IMR-90 (cell line): ENCODE measurements around the gene AQP5. TPM values are rescaled to one million over a fixed set of nuclear protein-coding genes. Genes with fewer than 3 reads are reported as not detected.

Experiments
- ATAC-seq: fragments of 200-7000 bp; cut with Tn5 transposase; 2 replicates; pipeline ENCODE4 v1.9.1; 2020; ENCODE audit warnings: low read depth, mild to moderate bottlenecking, moderate library complexity
- BruUV-seq: library from RNA; stranded (reverse); fragments of 400-500 nt; replicated peaks from 2 replicates; lab custom pipeline; 2021; lab: Mats Ljungman, UMichigan
- CTCF ChIA-PET: fragments of 300-600 bp; formaldehyde crosslinking; extraction: SDS; loops from one replicate; lab custom pipeline; 2021; ENCODE audit warnings: antibody characterized with exemption; lab: Yijun Ruan, JAX
- POLR2A ChIA-PET: fragments of 300-600 bp; sonication (Branson Sonifier 250); formaldehyde crosslinking; loops from one replicate; lab custom pipeline; 2022; ENCODE audit warnings: antibody characterized with exemption; ENCODE audit not compliant: unreplicated experiment; lab: Charles Lee
- DNase-seq: peaks from one replicate; pipeline ENCODE4 v3.0.0; 2013
- H2AFZ ChIP-seq: replicated peaks from 2 replicates; pipeline ENCODE3; 2013; ENCODE audit warnings: low read length, mild to moderate bottlenecking; ENCODE audit not compliant: poor library complexity
- H2AK5ac ChIP-seq: 2 replicates; pipeline ENCODE4 v1.6.1; 2013; ENCODE audit warnings: low read depth, low read length, inconsistent platforms
- H2AK9ac ChIP-seq: replicated peaks from 2 replicates; pipeline ENCODE3; 2013; ENCODE audit warnings: mild to moderate bottlenecking, low read depth, low read length, moderate library complexity; ENCODE audit not compliant: poor library complexity
- H2BK120ac ChIP-seq: 2 replicates; pipeline ENCODE4 v1.6.1; 2013; ENCODE audit warnings: low read depth, low read length, inconsistent platforms
- H2BK15ac ChIP-seq: 3 replicates; pipeline ENCODE4 v1.6.1; 2013; ENCODE audit warnings: low read depth, low read length, inconsistent platforms
- H2BK20ac ChIP-seq: 2 replicates; pipeline ENCODE4 v1.6.1; 2013; ENCODE audit warnings: low read depth, mild to moderate bottlenecking, inconsistent platforms, low read length, moderate library complexity
- H2BK5ac ChIP-seq: 2 replicates; pipeline ENCODE4 v1.6.1; 2013; ENCODE audit warnings: mild to moderate bottlenecking, low read depth, low read length, inconsistent platforms; ENCODE audit not compliant: poor library complexity, severe bottlenecking
- H3K14ac ChIP-seq: replicated peaks from 2 replicates; pipeline ENCODE4 v1.6.1; 2013; ENCODE audit warnings: low read depth, low read length, inconsistent platforms
- H3K18ac ChIP-seq: 2 replicates; pipeline ENCODE4 v1.6.1; 2013; ENCODE audit warnings: low read depth, low read length, control low read depth
- H3K23ac ChIP-seq: 2 replicates; pipeline ENCODE4 v1.6.1; 2013; ENCODE audit warnings: low read depth, low read length, inconsistent platforms
- H3K27ac ChIP-seq: 2 replicates; pipeline ENCODE4 v1.5.1; 2013; ENCODE audit warnings: mild to moderate bottlenecking, control low read depth, low read length; ENCODE audit not compliant: insufficient read depth
- H3K27me3 ChIP-seq: 2 replicates; pipeline ENCODE4 v1.6.1; 2013; ENCODE audit warnings: low read length; ENCODE audit not compliant: control insufficient read depth, insufficient read depth
- H3K36me3 ChIP-seq: 2 replicates; pipeline ENCODE4 v1.6.1; 2013; ENCODE audit warnings: low read length, mixed read lengths; ENCODE audit not compliant: control insufficient read depth, insufficient read depth
- H3K4ac ChIP-seq: 2 replicates; pipeline ENCODE4 v1.6.1; 2013; ENCODE audit warnings: low read depth, low read length, inconsistent platforms
- H3K4me1 ChIP-seq: 2 replicates; pipeline ENCODE4 v1.6.1; 2013; ENCODE audit warnings: low read length, mixed read lengths; ENCODE audit not compliant: control insufficient read depth, insufficient read depth
- H3K4me2 ChIP-seq: 2 replicates; pipeline ENCODE4 v1.6.1; 2013; ENCODE audit warnings: low read depth, mild to moderate bottlenecking, control low read depth, low read length, moderate library complexity
- H3K4me3 ChIP-seq: 2 replicates; pipeline ENCODE4 v1.5.1; 2013; ENCODE audit warnings: low read depth, mild to moderate bottlenecking, control low read depth, low read length, moderate library complexity; ENCODE audit not compliant: insufficient read depth
- H3K56ac ChIP-seq: 2 replicates; pipeline ENCODE4 v1.6.1; 2013; ENCODE audit warnings: low read length, inconsistent platforms; ENCODE audit not compliant: insufficient read depth; ENCODE audit errors: extremely low read depth
- H3K79me1 ChIP-seq, 2 experiments: 2 replicates each; pipeline ENCODE4 v1.6.1; 2013; ENCODE audit warnings: low read length in 2 of 2, inconsistent platforms in 1 of 2, low read depth in 1 of 2
- H3K9ac ChIP-seq: 2 replicates; pipeline ENCODE4 v1.6.1; 2013; ENCODE audit warnings: low read depth, low read length, control low read depth
- H3K9me1 ChIP-seq: 2 replicates; pipeline ENCODE4 v1.6.1; 2013; ENCODE audit warnings: low read length, inconsistent platforms; ENCODE audit not compliant: insufficient read depth
- H3K9me3 ChIP-seq: 2 replicates; pipeline ENCODE4 v1.6.1; 2013; ENCODE audit warnings: low read length; ENCODE audit not compliant: control insufficient read depth, insufficient read depth
- H4K20me1 ChIP-seq: 2 replicates; pipeline ENCODE4 v1.6.1; 2013; ENCODE audit warnings: low read length, inconsistent platforms; ENCODE audit not compliant: insufficient read depth
- H4K5ac ChIP-seq: 2 replicates; pipeline ENCODE4 v1.6.1; 2013; ENCODE audit warnings: mild to moderate bottlenecking, low read depth, low read length, control low read depth
- H4K8ac ChIP-seq, 2 experiments: 2 replicates each; pipeline ENCODE4 v1.6.1; 2013; ENCODE audit warnings: low read depth in 2 of 2, low read length in 2 of 2, control low read depth in 1 of 2, inconsistent platforms in 1 of 2
- H4K91ac ChIP-seq: 2 replicates; pipeline ENCODE4 v1.6.1; 2013; ENCODE audit warnings: low read depth, low read length, inconsistent platforms; ENCODE audit not compliant: insufficient read depth
- CEBPB ChIP-seq: IDR thresholded peaks from 2 replicates; pipeline ENCODE4 v1.6.1; 2012; ENCODE audit warnings: low read depth, low read length, improper control_type of control experiment
- FOS ChIP-seq: fragments of 150-350 bp; IDR thresholded peaks from 2 replicates; pipeline ENCODE4 v1.6.1; 2016; ENCODE audit warnings: low read depth, low read length
- MAZ ChIP-seq: IDR thresholded peaks from 2 replicates; pipeline ENCODE4 v1.6.1; 2012; ENCODE audit warnings: low read depth, mild to moderate bottlenecking, low read length, improper control_type of control experiment, moderate library complexity, borderline replicate concordance
- MXI1 ChIP-seq: IDR thresholded peaks from 2 replicates; pipeline ENCODE4 v1.6.1; 2012; ENCODE audit warnings: low read depth, mild to moderate bottlenecking, low read length, moderate library complexity, borderline replicate concordance
- RAD21 ChIP-seq: IDR thresholded peaks from 2 replicates; pipeline ENCODE4 v1.6.1; 2012; ENCODE audit warnings: low read length, improper control_type of control experiment
- RFX5 ChIP-seq: IDR thresholded peaks from 2 replicates; pipeline ENCODE4 v1.8.0; 2012; ENCODE audit warnings: low read depth, mild to moderate bottlenecking, low read length, moderate library complexity
- SMC3 ChIP-seq: fragments of 150-350 bp; IDR thresholded peaks from 2 replicates; pipeline ENCODE4 v1.6.1; 2016; ENCODE audit warnings: low read depth, mild to moderate bottlenecking, antibody characterized with exemption, low read length, moderate library complexity
- WGBS, 2 experiments: methylation state at CpG; one replicate each; pipeline versions ENCODE4 v1.1.5 to v1.1.7; 2013; ENCODE audit warnings: missing lambda C conversion rate in 2 of 2; ENCODE audit not compliant: insufficient read length in 1 of 2; ENCODE audit errors: extremely low coverage in 2 of 2; 5-methylcytosine and 5-hydroxymethylcytosine counted together
- dilution Hi-C: fragments of 300-500 bp; cut with HindIII; formaldehyde crosslinking; loops from one replicate; pipeline ENCODE4 v1.14.3; 2018; ENCODE audit warnings: low sequenced_read_pairs; ENCODE audit not compliant: unreplicated experiment
- in situ Hi-C: fragments of 300-500 bp; cut with MboI; formaldehyde crosslinking; loops from 3 replicates; pipeline ENCODE4 v1.14.3; 2019; ENCODE audit warnings: low sequenced_read_pairs, inconsistent platforms, mixed read lengths
- intact Hi-C: fragments of 100-400 bp; cut with micrococcal nuclease; formaldehyde crosslinking; loops from 2 replicates; pipeline ENCODE4 v1.10.0; 2022
- polyA plus RNA-seq, 3 experiments: library from polyadenylated mRNA; depleted of rRNA; stranded (reverse); fragments of >200 nt; gene quantifications; 2 replicates each; pipeline ENCODE4 v1.2.3, GENCODE V29; 2012; ENCODE audit warnings: low replicate concordance in 1 of 3
- total RNA-seq: library from RNA; depleted of rRNA; stranded (reverse); fragments of >200 nt; gene quantifications from 2 replicates; pipeline ENCODE4 v1.2.3, GENCODE V29; 2012

Gene AQP5
- total and polyA plus RNA-seq, 2 of the 4 experiments (the other 2 are of a cell fraction) = not detected

DNA sequence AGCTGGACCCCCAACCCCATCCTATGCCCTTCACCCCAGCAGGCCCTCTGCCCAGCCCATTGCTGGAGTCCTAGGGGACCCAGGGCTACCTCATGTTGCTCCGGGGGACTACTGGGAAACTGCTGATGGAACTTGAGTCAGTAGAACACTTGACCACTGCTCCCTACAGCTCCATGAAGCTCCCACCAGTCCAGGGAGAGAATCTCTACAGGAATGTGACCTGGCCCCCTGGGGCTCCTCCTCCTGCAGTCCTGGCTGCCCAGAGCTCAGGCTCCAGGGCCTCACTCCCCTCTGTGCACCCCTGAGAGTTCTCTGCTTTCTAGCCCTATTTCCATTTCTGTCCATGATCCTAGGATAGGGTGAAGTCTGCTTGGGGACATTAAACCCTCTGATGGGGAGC, 22.0 kb upstream of the AQP5 start:
- in situ Hi-C loops = no loop called here
- no peak overlapping the region for H2AK9ac ChIP-seq

More for the DNA sequence above, 22.0 kb upstream of the AQP5 start:
- Histone ChIP-seq H3K9ac (no peak overlapping the region), H3K79me1 (no peaks in the 10 kb centered on the region), H4K8ac (no peak overlapping the region), H3K27ac (no peak overlapping the region), H3K56ac (no peak overlapping the region), H3K18ac (no peak overlapping the region), H3K4me3 (no peak overlapping the region), H4K91ac (no peak overlapping the region), H4K20me1 (no peaks in the 10 kb centered on the region), H3K9me3 (no peaks in the 10 kb centered on the region), H3K23ac (no peak overlapping the region), H3K4me2 (no peak overlapping the region), H2BK5ac (no peak overlapping the region), H3K4me1 (no peaks in the 10 kb centered on the region), H3K36me3 (no peaks in the 10 kb centered on the region), H3K14ac (no peak overlapping the region), H4K5ac (no peak overlapping the region), H2AFZ (no peak overlapping the region), H3K4ac (no peak overlapping the region), H3K9me1 (0 out of 2 replicates have a peak, but pooled peaks cover under 1% of the 10 kb centered on the region), H2AK5ac (no peak overlapping the region), H2BK120ac (no peak overlapping the region), H2BK15ac (no peak overlapping the region), H3K27me3 (no peaks in the 10 kb centered on the region), H2BK20ac (no peak overlapping the region)
- ChIA-PET CTCF (no interaction called here), POLR2A (no interaction called here)
- WGBS, 2 experiments = no CpG with 5 or more reads among the region's 1 CpG
- no peak for ATAC-seq
- dilution Hi-C loops = no loop called here
- no peak for TF ChIP-seq MXI1
- TF ChIP-seq MAZ = no peak
- TF ChIP-seq SMC3 = no peak
- TF ChIP-seq RAD21 = no peak
- TF ChIP-seq CEBPB = no peak
- no peak for TF ChIP-seq FOS
- no peak for TF ChIP-seq RFX5
- no peak for DNase-seq
- intact Hi-C loops = no loop called here
- BruUV-seq = no TSS peak
